Measurements from ENCODE around the gene TENT4B. TPM values are rescaled to one million over a fixed set of nuclear protein-coding genes. Genes with fewer than 3 reads are reported as not detected.

The TENT4B gene
- total RNA-seq, 1 experiment from 2014 or later = 13.0 TPM

- Histone ChIP-seq H3K14ac (ENCODE audit: insufficient read depth, low read length) (no peak overlapping the region), H2AFZ (ENCODE audit: low read length) (no peak overlapping the region), H3K23ac (ENCODE audit: insufficient read length, low read depth, low read length) (no peak overlapping the region), H3K79me1 (ENCODE audit: insufficient read depth, low read depth, low read length, poor library complexity, severe bottlenecking) (no peaks in the 10 kb centered on the region), H3K4me2 (ENCODE audit: insufficient read depth, insufficient read length, low read length) (no peak overlapping the region), H3K4ac (ENCODE audit: low read depth, low read length) (no peak overlapping the region), H3K9me3 (ENCODE audit: control insufficient read depth, low read depth, low read length) (no peaks in the 10 kb centered on the region), H3K79me2 (ENCODE audit: insufficient read depth, low read length) (no peaks in the 10 kb centered on the region), H3K9ac (ENCODE audit: extremely low read depth, insufficient read length, low read length) (no peak overlapping the region), H2BK120ac (ENCODE audit: low read depth, low read length, poor library complexity, severe bottlenecking) (no peak overlapping the region), H3T11ph (ENCODE audit: low read length) (no peak overlapping the region), H3K18ac (ENCODE audit: insufficient read length, low read depth, low read length) (no peak overlapping the region), H3K4me1 (ENCODE audit: insufficient read depth, low read length) (no peaks in the 10 kb centered on the region), H3K27ac (ENCODE audit: insufficient read length, low read depth, low read length) (no peak overlapping the region), H3K27me3 (ENCODE audit: insufficient read depth, low read length) (no peaks in the 10 kb centered on the region), H3K56ac (ENCODE audit: insufficient read length, low read depth, low read length) (no peak overlapping the region), H3K23me2 (ENCODE audit: insufficient read length, low read depth, low read length, poor library complexity, severe bottlenecking) (no peaks in the 10 kb centered on the region), H2BK20ac (ENCODE audit: low read depth, low read length, poor library complexity, severe bottlenecking) (no peak overlapping the region), H4K5ac (ENCODE audit: insufficient read length, low read depth, low read length) (no peak overlapping the region), H4K20me1 (ENCODE audit: control insufficient read depth, insufficient read depth, insufficient read length) (no peaks in the 10 kb centered on the region), H2AK5ac (ENCODE audit: insufficient read length, low read length) (no peak overlapping the region), H4K91ac (ENCODE audit: insufficient read length, low read depth, low read length) (no peak overlapping the region), H4K8ac (replicated peaks; ENCODE audit: insufficient read length, low read depth, low read length) (no peak overlapping the region), H2BK5ac (ENCODE audit: insufficient read length, low read length) (no peak overlapping the region), H2BK15ac (ENCODE audit: low read depth, low read length) (no peak overlapping the region), H2BK12ac (ENCODE audit: insufficient read length, low read depth, low read length) (no peak overlapping the region)
- Mint-ChIP-seq H3K27ac (peak overlapping the region in 2 of 3 experiments; percentile 17 to 82; a peak in 2 of 7 replicates), H3K9me3 (no peaks in the 10 kb centered on the region), H3K4me1 (peaks cover 13 to 17% of the 10 kb centered on the region in 2 experiments), H3K27me3 (ENCODE audit: low read depth) (no peaks in the 10 kb centered on the region; the same call in none of the 2 replicates), H3K36me3 (ENCODE audit: insufficient read depth in 1 of 3, low read depth in 3 of 3) (no peaks in the 10 kb centered on the region; a peak in 1 of 7 replicates), H3K4me3 (no peak overlapping the region)
- WGBS (ENCODE audit: extremely low coverage, insufficient read length, low lambda C conversion rate) = no CpG with 5 or more reads among the region's 8 CpGs
- TF ChIP-seq CTCF (conservative IDR thresholded peaks at IDR 0.05) = no peak
- DNase-seq = peak; percentile 30
Observed at GRCh38 chr16:50114357-50115129, 38.6 kb upstream of the TENT4B start.
